ENCODE results near the gene SERPINB4.

The SERPINB4 gene

DNA sequence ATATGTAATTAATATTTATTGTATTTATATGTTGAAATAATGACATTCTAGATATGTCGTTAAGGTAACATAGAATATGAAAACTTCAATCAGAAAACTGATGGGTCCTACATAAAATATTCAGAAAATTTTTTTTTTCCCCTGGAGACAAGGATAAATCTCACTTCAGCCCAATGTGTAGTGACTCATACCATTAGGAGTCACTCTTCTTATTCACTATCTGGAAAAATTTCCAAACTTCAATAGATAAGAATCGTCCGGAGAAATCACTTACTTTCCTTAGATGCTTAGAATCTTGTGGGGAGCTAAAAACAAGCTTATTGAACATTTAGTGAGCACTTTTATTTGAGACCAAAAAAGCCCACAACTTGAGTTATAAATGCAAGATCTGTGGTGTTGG lies 52.3 kb downstream of the SERPINB4 start:
- TF ChIP-seq POLR2A (IDR thresholded peaks at IDR 0.05; ENCODE audit: extremely low read depth, insufficient read length), result no peak
- TF ChIP-seq MYC (IDR thresholded peaks at IDR 0.05; ENCODE audit: low read depth, low read length), result no peak
- TF ChIP-seq, protein P1, sequence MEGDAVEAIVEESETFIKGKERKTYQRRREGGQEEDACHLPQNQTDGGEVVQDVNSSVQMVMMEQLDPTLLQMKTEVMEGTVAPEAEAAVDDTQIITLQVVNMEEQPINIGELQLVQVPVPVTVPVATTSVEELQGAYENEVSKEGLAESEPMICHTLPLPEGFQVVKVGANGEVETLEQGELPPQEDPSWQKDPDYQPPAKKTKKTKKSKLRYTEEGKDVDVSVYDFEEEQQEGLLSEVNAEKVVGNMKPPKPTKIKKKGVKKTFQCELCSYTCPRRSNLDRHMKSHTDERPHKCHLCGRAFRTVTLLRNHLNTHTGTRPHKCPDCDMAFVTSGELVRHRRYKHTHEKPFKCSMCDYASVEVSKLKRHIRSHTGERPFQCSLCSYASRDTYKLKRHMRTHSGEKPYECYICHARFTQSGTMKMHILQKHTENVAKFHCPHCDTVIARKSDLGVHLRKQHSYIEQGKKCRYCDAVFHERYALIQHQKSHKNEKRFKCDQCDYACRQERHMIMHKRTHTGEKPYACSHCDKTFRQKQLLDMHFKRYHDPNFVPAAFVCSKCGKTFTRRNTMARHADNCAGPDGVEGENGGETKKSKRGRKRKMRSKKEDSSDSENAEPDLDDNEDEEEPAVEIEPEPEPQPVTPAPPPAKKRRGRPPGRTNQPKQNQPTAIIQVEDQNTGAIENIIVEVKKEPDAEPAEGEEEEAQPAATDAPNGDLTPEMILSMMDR (IDR thresholded peaks at IDR 0.05; ENCODE audit: low read depth, low read length), result no peak
- TF ChIP-seq, protein P2, sequence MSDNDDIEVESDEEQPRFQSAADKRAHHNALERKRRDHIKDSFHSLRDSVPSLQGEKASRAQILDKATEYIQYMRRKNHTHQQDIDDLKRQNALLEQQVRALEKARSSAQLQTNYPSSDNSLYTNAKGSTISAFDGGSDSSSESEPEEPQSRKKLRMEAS (IDR thresholded peaks at IDR 0.05; ENCODE audit: low read depth, low read length), result no peak
- no peak for DNase-seq (ENCODE audit: low read depth)
- no peak overlapping the region for H3K4me3 ChIP-seq (ENCODE audit: low read depth, low read length)

DNA sequence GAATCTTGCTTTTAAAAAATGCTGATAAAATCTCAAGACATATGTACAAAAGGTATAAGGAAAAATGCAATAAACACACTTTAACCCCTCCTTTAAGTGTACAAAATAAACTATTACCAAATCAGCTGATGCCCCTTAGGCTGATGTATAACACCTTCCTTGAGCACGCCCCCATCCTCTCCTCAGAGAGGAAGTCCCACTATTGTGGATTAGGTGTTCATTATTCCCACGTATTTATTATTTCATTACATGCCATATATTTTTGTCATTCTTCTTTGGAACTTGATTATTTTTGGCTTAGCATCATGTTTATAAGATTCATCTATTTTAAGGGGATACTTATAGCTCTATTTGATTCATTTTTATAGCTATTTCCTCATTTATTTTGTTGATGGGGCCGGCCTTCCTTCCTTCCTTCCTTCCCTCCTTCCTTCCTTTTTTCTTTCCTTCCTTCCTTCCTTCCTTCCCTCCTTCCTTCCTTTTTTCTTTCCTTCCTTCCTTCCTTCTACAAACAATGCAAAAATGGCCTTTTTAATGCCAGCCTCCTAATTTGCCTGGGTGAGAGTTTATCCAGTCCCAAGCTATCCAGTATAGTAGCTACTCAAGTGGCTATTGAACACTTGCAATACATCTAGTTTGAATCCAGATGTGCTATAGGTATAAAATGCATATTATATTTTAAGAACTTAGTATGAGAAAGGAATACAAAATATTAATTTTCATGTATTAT lies 52.9 kb downstream of the SERPINB4 start:
- H3K4me3 ChIP-seq (ENCODE audit: low read depth, low read length), result no peak overlapping the region
- no peak for DNase-seq (ENCODE audit: low read depth)
- TF ChIP-seq, protein P2 (IDR thresholded peaks at IDR 0.05; ENCODE audit: low read depth, low read length), result no peak
- TF ChIP-seq POLR2A (IDR thresholded peaks at IDR 0.05; ENCODE audit: extremely low read depth, insufficient read length) (no peak), MYC (IDR thresholded peaks at IDR 0.05; ENCODE audit: low read depth, low read length) (no peak)
- TF ChIP-seq, protein P1 (IDR thresholded peaks at IDR 0.05; ENCODE audit: low read depth, low read length), result no peak

DNA sequence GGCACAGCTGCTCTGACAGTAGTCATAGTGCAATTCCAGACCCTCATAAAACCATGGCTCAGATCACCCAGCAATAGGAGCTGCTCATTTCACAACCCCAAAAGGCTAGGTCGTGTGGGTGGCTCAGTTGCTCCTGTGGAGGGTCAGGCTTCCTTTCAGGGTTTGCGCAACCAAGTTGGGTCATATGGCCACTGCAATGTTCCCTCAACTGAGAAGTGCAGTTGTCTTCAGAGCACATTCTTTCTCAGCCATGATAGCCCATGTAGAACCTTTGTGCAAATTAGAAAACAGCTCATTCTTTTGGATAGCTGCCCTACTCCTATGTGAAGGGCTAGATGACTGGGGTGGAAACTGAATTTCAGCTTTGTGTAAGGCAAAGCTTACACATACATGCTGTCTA lies 53.7 kb downstream of the SERPINB4 start:
- peak; percentile 97 for DNase-seq (ENCODE audit: low read depth)
- H3K4me3 ChIP-seq (ENCODE audit: low read depth, low read length), result peak overlapping the region; percentile 7
- no peak for TF ChIP-seq POLR2A (IDR thresholded peaks at IDR 0.05; ENCODE audit: extremely low read depth, insufficient read length)
- TF ChIP-seq MYC (IDR thresholded peaks at IDR 0.05; ENCODE audit: low read depth, low read length), result peak; percentile 76
- TF ChIP-seq, protein P2 (IDR thresholded peaks at IDR 0.05; ENCODE audit: low read depth, low read length), result peak; percentile 69
- TF ChIP-seq, protein P1 (IDR thresholded peaks at IDR 0.05; ENCODE audit: low read depth, low read length), result no peak

DNA sequence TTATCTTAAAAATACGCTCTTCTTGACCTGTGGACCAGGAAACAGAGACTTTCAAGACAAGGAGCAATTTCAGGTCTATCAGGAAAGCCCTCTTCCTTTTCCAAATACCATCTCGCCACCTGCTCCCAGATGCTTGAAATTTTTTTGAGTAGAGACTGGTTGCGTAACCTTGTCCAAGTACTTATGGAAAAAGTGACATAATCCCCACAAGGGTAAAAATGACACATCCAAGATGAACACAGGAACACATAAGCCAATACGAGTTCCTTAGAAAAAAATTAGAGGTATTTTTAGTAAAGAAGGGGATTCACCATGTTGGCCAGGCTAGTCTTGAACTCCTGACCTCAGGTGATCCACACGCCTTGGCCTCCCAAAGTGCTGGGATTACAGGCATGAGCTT lies 55.1 kb downstream of the SERPINB4 start:
- peak; percentile 44 for DNase-seq (ENCODE audit: low read depth)
- TF ChIP-seq MYC (IDR thresholded peaks at IDR 0.05; ENCODE audit: low read depth, low read length) (no peak), POLR2A (IDR thresholded peaks at IDR 0.05; ENCODE audit: extremely low read depth, insufficient read length) (no peak)
- TF ChIP-seq, protein P2 (IDR thresholded peaks at IDR 0.05; ENCODE audit: low read depth, low read length), result no peak
- TF ChIP-seq, protein P1 (IDR thresholded peaks at IDR 0.05; ENCODE audit: low read depth, low read length), result no peak
- no peak overlapping the region for H3K4me3 ChIP-seq (ENCODE audit: low read depth, low read length)
